GM12878 (cell line): ENCODE data around the gene RANBP17. TPM values are rescaled to one million over a fixed set of nuclear protein-coding genes. Genes with fewer than 3 reads are reported as not detected.
A peak's percentile ranks its signal among the peaks of the same experiment; 100 is the strongest.

Experiments used
- ATAC-seq: fragments of 200-7000 bp; cut with Tn5 transposase; 3 replicates; pipeline ENCODE4 v1.9.1; 2020; ENCODE audit warnings: mild to moderate bottlenecking, moderate library complexity
- BruUV-seq: library from RNA; stranded (reverse); fragments of 400-500 nt; replicated peaks from 2 replicates; lab custom pipeline; 2021; lab: Mats Ljungman, UMichigan
- CTCF ChIA-PET: fragments of 300-600 bp; sonication (Branson Sonifier 250); formaldehyde crosslinking; extraction: SDS; loops from one replicate; lab custom pipeline; 2021; ENCODE audit warnings: inconsistent platforms; lab: Yijun Ruan, JAX
- POLR2A ChIA-PET: fragments of 350-600 bp; formaldehyde crosslinking; extraction: SDS; loops from one replicate; lab custom pipeline; 2021; ENCODE audit warnings: inconsistent platforms; lab: Charles Lee
- RAD21 ChIA-PET: fragments of 300-600 bp; sonication (Branson Sonifier 250); formaldehyde crosslinking; loops from one replicate; lab custom pipeline; 2023; ENCODE audit warnings: antibody characterized with exemption; ENCODE audit not compliant: unreplicated experiment; lab: Charles Lee
- SMC1A ChIA-PET: fragments of 300-600 bp; sonication (Branson Sonifier 250); formaldehyde crosslinking; loops from one replicate; lab custom pipeline; 2023; ENCODE audit not compliant: unreplicated experiment, uncharacterized antibody; lab: Charles Lee
- DNase-seq: peaks from one replicate; pipeline ENCODE4 v3.0.0-alpha.2; 2011; ENCODE audit warnings: low read depth, low spot score
- FAIRE-seq: peaks from 3 replicates; lab custom pipeline; 2011; peaks lifted over from hg19 to GRCh38; lab: Jason Lieb, UNC
- H2AFZ ChIP-seq: 2 replicates; pipeline ENCODE4 v1.6.0; 2011; ENCODE audit warnings: low read depth, low read length, control low read depth; ENCODE audit not compliant: control insufficient read depth
- H3K27ac ChIP-seq: 2 replicates; pipeline ENCODE4 v1.5.1; 2011; ENCODE audit warnings: control low read depth; ENCODE audit not compliant: control insufficient read depth, insufficient read depth
- H3K27me3 ChIP-seq, 2 experiments: replicated peaks in 1 of 2; 2 replicates each; pipeline versions ENCODE4 v1.6.0 to v1.6.1; 2011; ENCODE audit warnings: low read length in 1 of 2; ENCODE audit not compliant: control insufficient read depth in 2 of 2, insufficient read depth in 2 of 2
- H3K36me3 ChIP-seq, 2 experiments: 2 replicates each; pipeline ENCODE4 v1.5.1; 2011; ENCODE audit warnings: low read length in 1 of 2; ENCODE audit not compliant: control insufficient read depth in 2 of 2, insufficient read depth in 2 of 2
- H3K4me1 ChIP-seq: 2 replicates; pipeline ENCODE4 v1.6.1; 2011; ENCODE audit warnings: mild to moderate bottlenecking, low read length, moderate library complexity, mixed read lengths; ENCODE audit not compliant: control insufficient read depth, insufficient read depth
- H3K4me2 ChIP-seq: 2 replicates; pipeline ENCODE4 v1.6.0; 2011; ENCODE audit warnings: control low read depth; ENCODE audit not compliant: control insufficient read depth, insufficient read depth
- H3K4me3 ChIP-seq: fragments of 200-600 bp; sonication (generic); 2 replicates; pipeline ENCODE4 v1.5.1; 2016
- H3K79me2 ChIP-seq: 2 replicates; pipeline ENCODE4 v1.6.0; 2011; ENCODE audit warnings: low read length; ENCODE audit not compliant: control insufficient read depth, insufficient read depth
- H3K9ac ChIP-seq: 2 replicates; pipeline ENCODE4 v1.8.0; 2011; ENCODE audit warnings: low read length, control low read depth, mixed read lengths; ENCODE audit not compliant: control insufficient read depth, insufficient read depth
- H3K9me3 ChIP-seq: replicated peaks from 3 replicates; pipeline ENCODE4 v1.5.1; 2011; ENCODE audit warnings: mild to moderate bottlenecking, low read length; ENCODE audit not compliant: control insufficient read depth, insufficient read depth
- H4K20me1 ChIP-seq: 2 replicates; pipeline ENCODE4 v1.6.0; 2011; ENCODE audit not compliant: control insufficient read depth, insufficient read depth
- BHLHE40 ChIP-seq, 2 experiments: fragments of 450-650 bp in 1 of 2; IDR thresholded peaks; 2 replicates each; pipeline ENCODE4 v1.6.1; 2011 to 2017; ENCODE audit warnings: low read depth in 2 of 2, borderline replicate concordance in 1 of 2, improper control_type of control experiment in 1 of 2, low read length in 1 of 2, mild to moderate bottlenecking in 1 of 2
- JUNB ChIP-seq: IDR thresholded peaks from 2 replicates; pipeline ENCODE4 v1.6.1; 2016; ENCODE audit warnings: antibody characterized with exemption, mild to moderate bottlenecking
- KDM1A ChIP-seq: fragments of 200-600 bp; sonication (generic); IDR thresholded peaks from 2 replicates; pipeline ENCODE4 v1.6.1; 2016; ENCODE audit warnings: borderline replicate concordance
- ZNF687 ChIP-seq: fragments of 450-650 bp; IDR thresholded peaks from 2 replicates; pipeline ENCODE4 v1.6.1; 2017; ENCODE audit warnings: mild to moderate bottlenecking, moderate library complexity
- WGBS: methylation state at CpG from one replicate; pipeline ENCODE4 v1.1.6; 2016; ENCODE audit warnings: low lambda C conversion rate; ENCODE audit not compliant: insufficient replicate concordance, insufficient coverage; ENCODE audit errors: missing lambda C conversion rate; 5-methylcytosine and 5-hydroxymethylcytosine counted together
- in situ Hi-C: fragments of 300-500 bp; cut with MboI; formaldehyde crosslinking; loops from 9 replicates; pipeline ENCODE4 v1.14.3; 2018; ENCODE audit warnings: mixed read lengths
- intact Hi-C: fragments of 100-400 bp; cut with micrococcal nuclease; formaldehyde crosslinking; loops from one replicate; pipeline ENCODE4 v1.14.2; 2022; ENCODE audit not compliant: unreplicated experiment
- polyA plus RNA-seq, 11 experiments: library from polyadenylated mRNA; depleted of rRNA in 4 of 11; unstranded in 6 of 11; stranded (reverse) in 5 of 11; fragments of >200 nt; fragmentation: Nextera tagmentation in 4 of 11; fragmentation: Illumina TruSeq in 1 of 11; extraction: Ambion mirVana in 4 of 11; extraction: Trizol in 1 of 11; gene quantifications; 1 replicate in 1 of 11; 2 replicates in 10 of 11; pipeline versions ENCODE4 v1.2.1 to v1.2.3, GENCODE V29; 2011 to 2016; ENCODE audit warnings: inconsistent platforms in 2 of 11, missing spikeins in 2 of 11, low read depth in 1 of 11
- total RNA-seq, 4 experiments: library from RNA; depleted of rRNA in 3 of 4; stranded (reverse); fragments of >200 nt in 3 of 4; fragmentation: Illumina TruSeq in 1 of 4; extraction: Trizol in 1 of 4; gene quantifications; 2 replicates each; pipeline versions ENCODE4 v1.2.1 to v1.2.3, GENCODE V29; 2013 to 2021
- TF ChIP-seq, protein P1 (sequence below): fragments of 450-650 bp; IDR thresholded peaks from 2 replicates; pipeline ENCODE4 v1.6.1; 2017; ENCODE audit warnings: antibody characterized with exemption, mild to moderate bottlenecking, moderate library complexity

The RANBP17 gene
- total and polyA plus RNA-seq, 10 of the 15 experiments (the other 5 are each of a cell fraction or from before 2014, with no cell fraction given), result 0.10 TPM; not detected in 9

GRCh38 chr5:170880084-170880483 is 18.3 kb downstream of the RANBP17 start (continued):
- TF ChIP-seq JUNB, result no peak

GRCh38 chr5:170882345-170882744 is 20.5 kb downstream of the RANBP17 start:
- Histone ChIP-seq H3K79me2 (no peaks in the 10 kb centered on the region), H2AFZ (no peak overlapping the region), H3K27ac (no peak overlapping the region), H3K36me3 (no peaks in the 10 kb centered on the region), H3K4me1 (no peaks in the 10 kb centered on the region), H4K20me1 (no peaks in the 10 kb centered on the region), H3K4me2 (no peak overlapping the region), H3K27me3 (no peaks in the 10 kb centered on the region; a peak in 1 of 4 replicates), H3K9ac (no peak overlapping the region), H3K4me3 (no peak overlapping the region), H3K9me3 (no peaks in the 10 kb centered on the region)
- FAIRE-seq (no peak), ATAC-seq (no peak), DNase-seq (no peak)
- in situ Hi-C loops, result no loop called here
- ChIA-PET RAD21 (interaction anchor here (1.3 kb wide), 1 partner anchor 137 kb away, joined by 3 read pairs; no protein-coding TSS in a partner anchor), POLR2A (no interaction called here), CTCF (interaction anchor here (1.5 kb wide), 1 partner anchor 16 kb away, joined by 3 read pairs; no protein-coding TSS in a partner anchor), SMC1A (no interaction called here)
- BruUV-seq, result no TSS peak
- intact Hi-C loops, result no loop called here
- no peak for TF ChIP-seq KDM1A
- TF ChIP-seq, protein P1, sequence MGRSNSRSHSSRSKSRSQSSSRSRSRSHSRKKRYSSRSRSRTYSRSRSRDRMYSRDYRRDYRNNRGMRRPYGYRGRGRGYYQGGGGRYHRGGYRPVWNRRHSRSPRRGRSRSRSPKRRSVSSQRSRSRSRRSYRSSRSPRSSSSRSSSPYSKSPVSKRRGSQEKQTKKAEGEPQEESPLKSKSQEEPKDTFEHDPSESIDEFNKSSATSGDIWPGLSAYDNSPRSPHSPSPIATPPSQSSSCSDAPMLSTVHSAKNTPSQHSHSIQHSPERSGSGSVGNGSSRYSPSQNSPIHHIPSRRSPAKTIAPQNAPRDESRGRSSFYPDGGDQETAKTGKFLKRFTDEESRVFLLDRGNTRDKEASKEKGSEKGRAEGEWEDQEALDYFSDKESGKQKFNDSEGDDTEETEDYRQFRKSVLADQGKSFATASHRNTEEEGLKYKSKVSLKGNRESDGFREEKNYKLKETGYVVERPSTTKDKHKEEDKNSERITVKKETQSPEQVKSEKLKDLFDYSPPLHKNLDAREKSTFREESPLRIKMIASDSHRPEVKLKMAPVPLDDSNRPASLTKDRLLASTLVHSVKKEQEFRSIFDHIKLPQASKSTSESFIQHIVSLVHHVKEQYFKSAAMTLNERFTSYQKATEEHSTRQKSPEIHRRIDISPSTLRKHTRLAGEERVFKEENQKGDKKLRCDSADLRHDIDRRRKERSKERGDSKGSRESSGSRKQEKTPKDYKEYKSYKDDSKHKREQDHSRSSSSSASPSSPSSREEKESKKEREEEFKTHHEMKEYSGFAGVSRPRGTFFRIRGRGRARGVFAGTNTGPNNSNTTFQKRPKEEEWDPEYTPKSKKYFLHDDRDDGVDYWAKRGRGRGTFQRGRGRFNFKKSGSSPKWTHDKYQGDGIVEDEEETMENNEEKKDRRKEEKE, result no peak
- TF ChIP-seq ZNF687, result no peak
- TF ChIP-seq BHLHE40 (IDR thresholded peaks at IDR 0.05; ENCODE audit: borderline replicate concordance in 1 of 2, low read depth in 2 of 2, low read length in 1 of 2), result peak; percentile 40 to 53; a peak in 1 of 4 replicates
- 3% methylated on average over 3 of the region's 3 CpGs for WGBS
